Measurements from ENCODE around the gene PPFIBP1.
"Not testable (repeated sequence)": the region's sequence is repeated elsewhere in the genome, so short reads cannot be mapped to it uniquely, and the experiment has no call there.

- TF ChIP-seq CTCF (IDR thresholded peaks at IDR 0.05; ENCODE audit: low read depth, low read length); MAX (IDR thresholded peaks at IDR 0.05; ENCODE audit: low read depth, low read length); POLR2A (IDR thresholded peaks at IDR 0.05; ENCODE audit: extremely low read depth, insufficient read length); MYC (IDR thresholded peaks at IDR 0.05; ENCODE audit: low read depth, low read length): not testable (repeated sequence)
Observed at GRCh38 chr12:27627853-27628469, 104.0 kb downstream of the PPFIBP1 start.
